HepG2 (cell line): ENCODE data around the gene LGR6. TPM values are rescaled to one million over a fixed set of nuclear protein-coding genes. Genes with fewer than 3 reads are reported as not detected.

ENCODE experiments used
- ATAC-seq: fragments of 200-7000 bp; cut with Tn5 transposase; 3 replicates; pipeline ENCODE4 v1.9.1; 2020; ENCODE audit warnings: mild to moderate bottlenecking, moderate library complexity
- BruUV-seq: library from RNA; stranded (reverse); fragments of 400-500 nt; replicated peaks from 2 replicates; lab custom pipeline; 2021; lab: Mats Ljungman, UMichigan
- CTCF ChIA-PET: fragments of 300-600 bp; formaldehyde crosslinking; extraction: SDS; loops from one replicate; lab custom pipeline; 2021; ENCODE audit warnings: low total read pairs, inconsistent platforms, low intra/inter-chr PET ratio; lab: Yijun Ruan, JAX
- POLR2A ChIA-PET: fragments of 350-600 bp; sonication (Branson Sonifier 250); formaldehyde crosslinking; loops from one replicate; lab custom pipeline; 2020; ENCODE audit warnings: antibody characterized with exemption, inconsistent platforms; lab: Yijun Ruan, JAX
- DNase-seq: peaks from one replicate; pipeline ENCODE4 v3.0.0-alpha.2; 2015; ENCODE audit warnings: low spot score
- FAIRE-seq: peaks from 3 replicates; lab custom pipeline; 2011; peaks lifted over from hg19 to GRCh38; lab: Jason Lieb, UNC
- H2AFZ ChIP-seq: one replicate; pipeline ENCODE4 v1.6.1; 2011; ENCODE audit warnings: low read length, inconsistent platforms
- H3K27ac ChIP-seq: fragments of 300-600 bp; 3 replicates; pipeline ENCODE4 v1.8.0; 2011; ENCODE audit warnings: mixed run types, mild to moderate bottlenecking, mixed read lengths, low read length, inconsistent platforms; ENCODE audit not compliant: insufficient read depth; ENCODE audit errors: extremely low read length
- H3K27me3 ChIP-seq, 2 experiments: fragments of 200-600 bp in 1 of 2; 2 replicates in 1 of 2; 3 replicates in 1 of 2; pipeline versions ENCODE4 v1.6.0 to v1.8.0; 2011; ENCODE audit warnings: low read length in 2 of 2, mild to moderate bottlenecking in 2 of 2, moderate library complexity in 2 of 2, inconsistent platforms in 1 of 2; ENCODE audit not compliant: insufficient read depth in 2 of 2, control insufficient read depth in 1 of 2
- H3K36me3 ChIP-seq, 2 experiments: fragments of 200-600 bp in 1 of 2; replicated peaks in 1 of 2; 2 replicates in 1 of 2; 3 replicates in 1 of 2; pipeline versions ENCODE4 v1.5.1 to v1.8.0; 2011; ENCODE audit warnings: low read length in 2 of 2, inconsistent platforms in 1 of 2; ENCODE audit not compliant: insufficient read depth in 2 of 2, control insufficient read depth in 1 of 2
- H3K4me1 ChIP-seq: 2 replicates; pipeline ENCODE4 v1.5.1; 2012; ENCODE audit warnings: low read length, inconsistent platforms; ENCODE audit not compliant: insufficient read depth
- H3K4me2 ChIP-seq: 2 replicates; pipeline ENCODE4 v1.6.0; 2011; ENCODE audit warnings: low read depth, low read length, inconsistent platforms
- H3K4me3 ChIP-seq, 3 experiments: fragments of 200-600 bp in 1 of 3; sonication (generic), shearing (Covaris generic) in 1 of 3; replicated peaks in 1 of 3; 2 replicates each; pipeline ENCODE4 v1.5.1; 2011 to 2016; ENCODE audit warnings: low read length in 3 of 3, inconsistent platforms in 2 of 3, low read depth in 2 of 3, mild to moderate bottlenecking in 2 of 3, control low read depth in 1 of 3, mixed read lengths in 1 of 3; ENCODE audit not compliant: insufficient read depth in 1 of 3
- H3K79me2 ChIP-seq: one replicate; pipeline ENCODE4 v1.6.1; 2011; ENCODE audit warnings: low read length, inconsistent platforms; ENCODE audit not compliant: insufficient read depth
- H3K9ac ChIP-seq: 2 replicates; pipeline ENCODE4 v1.6.0; 2011; ENCODE audit warnings: mild to moderate bottlenecking, low read depth, low read length, inconsistent platforms; ENCODE audit not compliant: insufficient read depth
- H3K9me3 ChIP-seq: 2 replicates; pipeline ENCODE4 v1.5.1; 2012; ENCODE audit warnings: mild to moderate bottlenecking, low read length
- H4K20me1 ChIP-seq: 2 replicates; pipeline ENCODE4 v1.6.0; 2011; ENCODE audit warnings: inconsistent platforms, mild to moderate bottlenecking, low read length, moderate library complexity; ENCODE audit not compliant: insufficient read depth
- CEBPB ChIP-seq: IDR thresholded peaks from 2 replicates; pipeline ENCODE4 v1.6.1; 2011; ENCODE audit warnings: low read depth, low read length, improper control_type of control experiment, borderline replicate concordance
- DNMT1 ChIP-seq: sonication (generic); formaldehyde crosslinking; IDR thresholded peaks from 2 replicates; pipeline ENCODE4 v1.5.1; 2020; ENCODE audit warnings: mild to moderate bottlenecking, missing genetic modification reagents
- EEA1 ChIP-seq: sonication (generic); formaldehyde crosslinking; IDR thresholded peaks from 2 replicates; pipeline ENCODE4 v1.5.1; 2020; ENCODE audit warnings: mild to moderate bottlenecking, missing genetic modification reagents, borderline replicate concordance
- HNRNPLL ChIP-seq: fragments of 200-400 bp; formaldehyde crosslinking; IDR thresholded peaks from 2 replicates; pipeline ENCODE4 v1.6.1; 2017; ENCODE audit warnings: mild to moderate bottlenecking, low read depth, low read length; ENCODE audit not compliant: poor library complexity, severe bottlenecking
- PAWR ChIP-seq: sonication (generic); formaldehyde crosslinking; IDR thresholded peaks from 2 replicates; pipeline ENCODE4 v1.4.0; 2020; ENCODE audit warnings: missing genetic modification reagents, mild to moderate bottlenecking, borderline replicate concordance
- RXRA ChIP-seq: sonication (generic); formaldehyde crosslinking; IDR thresholded peaks from 2 replicates; pipeline ENCODE4 v1.5.1; 2020; ENCODE audit warnings: missing genetic modification reagents
- SALL1 ChIP-seq: sonication (generic); formaldehyde crosslinking; IDR thresholded peaks from 2 replicates; pipeline ENCODE4 v1.8.0; 2022; ENCODE audit warnings: mild to moderate bottlenecking, missing genetic modification reagents
- SKI ChIP-seq: fragments of 450-650 bp; IDR thresholded peaks from one replicate; pipeline ENCODE4 v1.6.1; 2018; ENCODE audit warnings: mild to moderate bottlenecking; ENCODE audit not compliant: partially characterized antibody
- SOX6 ChIP-seq, 2 experiments: fragments of 450-650 bp in 1 of 2; sonication (generic) in 1 of 2; formaldehyde crosslinking in 1 of 2; IDR thresholded peaks; 2 replicates each; pipeline versions ENCODE4 v1.4.0 to v1.6.1; 2017 to 2020; ENCODE audit warnings: antibody characterized with exemption in 1 of 2, mild to moderate bottlenecking in 1 of 2, missing genetic modification reagents in 1 of 2
- SRSF1 ChIP-seq: fragments of 200-400 bp; formaldehyde crosslinking; optimal IDR thresholded peaks from 2 replicates; pipeline ENCODE3; 2017; ENCODE audit warnings: mild to moderate bottlenecking, low read depth, low read length, moderate library complexity
- TAF1 ChIP-seq: sonication (generic); formaldehyde crosslinking; IDR thresholded peaks from 2 replicates; pipeline ENCODE4 v1.4.0; 2020; ENCODE audit warnings: missing genetic modification reagents
- TBP ChIP-seq: sonication (generic); formaldehyde crosslinking; IDR thresholded peaks from 2 replicates; pipeline ENCODE4 v1.5.0; 2020; ENCODE audit warnings: missing genetic modification reagents
- ZNF253 ChIP-seq: sonication (generic); formaldehyde crosslinking; IDR thresholded peaks from 2 replicates; pipeline ENCODE4 v1.8.0; 2022; ENCODE audit warnings: mild to moderate bottlenecking, missing genetic modification reagents, borderline replicate concordance
- ZNF264 ChIP-seq: sonication (generic); formaldehyde crosslinking; IDR thresholded peaks from 2 replicates; pipeline ENCODE4 v1.4.0; 2020; ENCODE audit warnings: missing genetic modification reagents
- ZNF317 ChIP-seq: sonication (generic); formaldehyde crosslinking; IDR thresholded peaks from 2 replicates; pipeline ENCODE4 v1.5.0; 2020; ENCODE audit warnings: mild to moderate bottlenecking, missing genetic modification reagents
- ZNF333 ChIP-seq: sonication (generic); formaldehyde crosslinking; IDR thresholded peaks from 2 replicates; pipeline ENCODE4 v1.4.0; 2020; ENCODE audit warnings: mild to moderate bottlenecking, missing genetic modification reagents, borderline replicate concordance
- ZNF337 ChIP-seq: sonication (generic); formaldehyde crosslinking; IDR thresholded peaks from 2 replicates; pipeline ENCODE4 v1.5.1; 2020; ENCODE audit warnings: missing genetic modification reagents, low read depth, mild to moderate bottlenecking, borderline replicate concordance
- ZNF761 ChIP-seq: sonication (generic); formaldehyde crosslinking; conservative IDR thresholded peaks from 2 replicates; pipeline ENCODE4 v1.4.0; 2020; ENCODE audit warnings: mild to moderate bottlenecking, missing genetic modification reagents
- ZNF772 ChIP-seq: sonication (generic); formaldehyde crosslinking; IDR thresholded peaks from 2 replicates; pipeline ENCODE4 v1.5.0; 2020; ENCODE audit warnings: mild to moderate bottlenecking, missing genetic modification reagents
- WGBS: methylation state at CpG from one replicate; pipeline ENCODE4 v1.1.6; 2017; ENCODE audit warnings: low lambda C conversion rate; 5-methylcytosine and 5-hydroxymethylcytosine counted together
- in situ Hi-C: cut with HindIII; loops from 2 replicates; pipeline ENCODE4 v1.10.0; 2017; ENCODE audit warnings: low pct_unique_long_range_greater_than_20kb; ENCODE audit not compliant: extremely low pct_ligation_motif_present
- intact Hi-C: fragments of 100-400 bp; cut with micrococcal nuclease; formaldehyde crosslinking; loops from one replicate; pipeline ENCODE4 v1.10.0; 2022; ENCODE audit not compliant: unreplicated experiment
- polyA plus RNA-seq, 8 experiments: library from polyadenylated mRNA; depleted of rRNA in 3 of 8; stranded (reverse) in 7 of 8; unstranded in 1 of 8; fragments of >200 nt; fragmentation: Illumina TruSeq in 4 of 8; extraction: Trizol in 4 of 8; gene quantifications; 2 replicates each; pipeline versions ENCODE4 v1.2.1 to v1.2.3, GENCODE V29; 2011 to 2016; ENCODE audit warnings: low read depth in 4 of 8, missing spikeins in 1 of 8, mixed read lengths in 1 of 8; ENCODE audit not compliant: insufficient read depth in 1 of 8
- total RNA-seq, 5 experiments: library from RNA; depleted of rRNA; stranded (reverse); fragments of >200 nt; fragmentation: Illumina TruSeq; extraction: Trizol; gene quantifications; 2 replicates each; pipeline ENCODE4 v1.2.3, GENCODE V29; 2016; ENCODE audit warnings: low read depth in 1 of 5
- TF ChIP-seq, protein P1 (sequence below): IDR thresholded peaks from 2 replicates; pipeline ENCODE4 v1.6.1; 2016; ENCODE audit warnings: low read depth, missing genetic modification reagents, missing compliant biosample characterization

Gene LGR6
- total and polyA plus RNA-seq, 2 of the 13 experiments (the other 11 are each of a cell fraction or from before 2014, with no cell fraction given): 0.07 TPM; not detected in 1

DNA sequence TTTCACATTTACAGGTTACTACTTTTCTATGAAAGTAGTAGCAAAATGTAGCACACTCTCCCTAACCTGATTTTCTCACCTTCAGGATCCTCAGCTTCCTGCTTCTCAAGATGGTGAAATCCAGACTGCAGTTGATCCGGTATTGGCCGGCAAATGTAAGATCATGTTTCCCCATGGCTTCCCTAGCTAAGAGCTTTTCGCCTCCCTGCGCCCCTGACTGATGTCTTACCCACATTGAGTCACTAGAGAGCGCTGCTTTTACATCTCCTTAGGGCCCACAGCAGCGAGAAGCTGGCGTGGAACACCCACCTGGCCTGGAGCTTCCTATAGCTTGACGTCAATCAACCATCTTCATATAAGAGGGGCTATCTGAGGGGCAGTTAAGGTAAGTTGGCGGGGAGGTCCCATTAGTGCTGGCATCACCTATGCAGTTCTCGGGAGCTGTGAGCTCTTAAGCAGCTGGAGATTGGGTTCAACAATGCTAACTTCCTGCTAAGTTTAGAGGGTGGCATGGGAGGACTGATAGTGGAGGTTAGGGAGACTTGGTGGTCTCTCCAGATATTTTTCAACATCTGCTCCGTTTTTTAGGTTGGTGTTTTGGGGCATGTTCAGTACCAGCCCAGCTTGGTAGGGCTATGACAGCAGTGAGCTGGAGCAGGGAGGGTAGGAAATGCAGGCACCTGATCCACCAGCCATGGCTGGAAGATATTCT lies 38.7 kb upstream of the LGR6 start:
- no peaks in the 10 kb centered on the region for H4K20me1 ChIP-seq
- DNase-seq: peak; percentile 30
- H3K4me3 ChIP-seq: no peak overlapping the region
- ChIA-PET POLR2A (no interaction called here), CTCF (no interaction called here)
- H3K79me2 ChIP-seq: no peaks in the 10 kb centered on the region
- FAIRE-seq: peak; percentile 59
- no peak overlapping the region for H3K4me2 ChIP-seq
- H3K9ac ChIP-seq: no peak overlapping the region
- no peaks in the 10 kb centered on the region for H3K9me3 ChIP-seq
- intact Hi-C loops: no loop called here
- no peak overlapping the region for H2AFZ ChIP-seq
- H3K27ac ChIP-seq: no peak overlapping the region
- WGBS: 11% methylated on average over 10 of the region's 11 CpGs
- H3K36me3 ChIP-seq: no peaks in the 10 kb centered on the region
- no TSS peak for BruUV-seq
- ATAC-seq: peak; percentile 77
- in situ Hi-C loops: no loop called here
- peaks cover 12% of the 10 kb centered on the region for H3K4me1 ChIP-seq
- peaks cover 4 to 44% of the 10 kb centered on the region in 2 experiments; a peak in 3 of 5 replicates for H3K27me3 ChIP-seq
- TF ChIP-seq TAF1 (CRISPR knock-in tag): no peak
- no peak for TF ChIP-seq TBP (CRISPR knock-in tag)
- 0 out of 2 replicates have a peak, but pooled peaks have one; percentile 22 for TF ChIP-seq ZNF761 (CRISPR knock-in tag)
- no peak for TF ChIP-seq ZNF253 (CRISPR knock-in tag)
- TF ChIP-seq SRSF1: no peak
- TF ChIP-seq RXRA: no peak
- TF ChIP-seq CEBPB: no peak
- TF ChIP-seq, protein P1, sequence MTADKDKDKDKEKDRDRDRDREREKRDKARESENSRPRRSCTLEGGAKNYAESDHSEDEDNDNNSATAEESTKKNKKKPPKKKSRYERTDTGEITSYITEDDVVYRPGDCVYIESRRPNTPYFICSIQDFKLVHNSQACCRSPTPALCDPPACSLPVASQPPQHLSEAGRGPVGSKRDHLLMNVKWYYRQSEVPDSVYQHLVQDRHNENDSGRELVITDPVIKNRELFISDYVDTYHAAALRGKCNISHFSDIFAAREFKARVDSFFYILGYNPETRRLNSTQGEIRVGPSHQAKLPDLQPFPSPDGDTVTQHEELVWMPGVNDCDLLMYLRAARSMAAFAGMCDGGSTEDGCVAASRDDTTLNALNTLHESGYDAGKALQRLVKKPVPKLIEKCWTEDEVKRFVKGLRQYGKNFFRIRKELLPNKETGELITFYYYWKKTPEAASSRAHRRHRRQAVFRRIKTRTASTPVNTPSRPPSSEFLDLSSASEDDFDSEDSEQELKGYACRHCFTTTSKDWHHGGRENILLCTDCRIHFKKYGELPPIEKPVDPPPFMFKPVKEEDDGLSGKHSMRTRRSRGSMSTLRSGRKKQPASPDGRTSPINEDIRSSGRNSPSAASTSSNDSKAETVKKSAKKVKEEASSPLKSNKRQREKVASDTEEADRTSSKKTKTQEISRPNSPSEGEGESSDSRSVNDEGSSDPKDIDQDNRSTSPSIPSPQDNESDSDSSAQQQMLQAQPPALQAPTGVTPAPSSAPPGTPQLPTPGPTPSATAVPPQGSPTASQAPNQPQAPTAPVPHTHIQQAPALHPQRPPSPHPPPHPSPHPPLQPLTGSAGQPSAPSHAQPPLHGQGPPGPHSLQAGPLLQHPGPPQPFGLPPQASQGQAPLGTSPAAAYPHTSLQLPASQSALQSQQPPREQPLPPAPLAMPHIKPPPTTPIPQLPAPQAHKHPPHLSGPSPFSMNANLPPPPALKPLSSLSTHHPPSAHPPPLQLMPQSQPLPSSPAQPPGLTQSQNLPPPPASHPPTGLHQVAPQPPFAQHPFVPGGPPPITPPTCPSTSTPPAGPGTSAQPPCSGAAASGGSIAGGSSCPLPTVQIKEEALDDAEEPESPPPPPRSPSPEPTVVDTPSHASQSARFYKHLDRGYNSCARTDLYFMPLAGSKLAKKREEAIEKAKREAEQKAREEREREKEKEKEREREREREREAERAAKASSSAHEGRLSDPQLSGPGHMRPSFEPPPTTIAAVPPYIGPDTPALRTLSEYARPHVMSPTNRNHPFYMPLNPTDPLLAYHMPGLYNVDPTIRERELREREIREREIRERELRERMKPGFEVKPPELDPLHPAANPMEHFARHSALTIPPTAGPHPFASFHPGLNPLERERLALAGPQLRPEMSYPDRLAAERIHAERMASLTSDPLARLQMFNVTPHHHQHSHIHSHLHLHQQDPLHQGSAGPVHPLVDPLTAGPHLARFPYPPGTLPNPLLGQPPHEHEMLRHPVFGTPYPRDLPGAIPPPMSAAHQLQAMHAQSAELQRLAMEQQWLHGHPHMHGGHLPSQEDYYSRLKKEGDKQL: no peak
- no peak for TF ChIP-seq ZNF337 (CRISPR knock-in tag)
- no peak for TF ChIP-seq SALL1 (CRISPR knock-in tag)
- TF ChIP-seq PAWR (CRISPR knock-in tag): no peak
- no peak for TF ChIP-seq ZNF333 (CRISPR knock-in tag)
- TF ChIP-seq EEA1 (CRISPR knock-in tag): no peak
- no peak for TF ChIP-seq SKI
- no peak for TF ChIP-seq SOX6 (IDR thresholded peaks at IDR 0.05)
- no peak for TF ChIP-seq SOX6 (CRISPR knock-in tag; IDR thresholded peaks at IDR 0.05)
- no peak for TF ChIP-seq ZNF772 (CRISPR knock-in tag)
- TF ChIP-seq ZNF317 (CRISPR knock-in tag): no peak
- no peak for TF ChIP-seq DNMT1 (CRISPR knock-in tag)
- no peak for TF ChIP-seq HNRNPLL
- TF ChIP-seq ZNF264: no peak
